SK-N-SH treated with all-trans-retinoic acid at 6 μM for 48 hours (cell line): ENCODE results near the gene STARD10.
"Not testable (repeated sequence)": the region's sequence is repeated elsewhere in the genome, so short reads cannot be mapped to it uniquely, and the experiment has no call there.

Experiments
- BACH2 ChIP-seq: fragments of 250-450 bp; sonication (Bioruptor Pico); IDR thresholded peaks from 2 replicates; pipeline ENCODE4 v1.9.0; 2021; ENCODE audit warnings: mild to moderate bottlenecking, borderline replicate concordance
- RARB ChIP-seq: fragments of 250-450 bp; sonication (Bioruptor Pico); IDR thresholded peaks from 2 replicates; pipeline ENCODE4 v1.8.0; 2021; ENCODE audit warnings: mild to moderate bottlenecking, moderate library complexity
- SNAI2 ChIP-seq: fragments of 250-450 bp; sonication (Bioruptor Pico); IDR thresholded peaks from 2 replicates; pipeline ENCODE4 v1.5.0; 2020; ENCODE audit warnings: mild to moderate bottlenecking, moderate library complexity
- TOX ChIP-seq: fragments of 250-450 bp; sonication (Bioruptor Pico); IDR thresholded peaks from 2 replicates; pipeline ENCODE4 v1.8.0; 2021; ENCODE audit warnings: mild to moderate bottlenecking, moderate library complexity, borderline replicate concordance
- ZNF8 ChIP-seq: fragments of 450-650 bp; formaldehyde crosslinking; IDR thresholded peaks from 2 replicates; pipeline ENCODE4 v1.5.0; 2020; ENCODE audit warnings: mild to moderate bottlenecking, moderate library complexity
- TF ChIP-seq, protein P1 (sequence below): fragments of 250-450 bp; sonication (Bioruptor Pico); IDR thresholded peaks from 2 replicates; pipeline ENCODE4 v1.5.1; 2020; ENCODE audit warnings: low read depth, mild to moderate bottlenecking, moderate library complexity
- TF ChIP-seq, protein P2 (sequence below): fragments of 250-450 bp; sonication (Bioruptor Pico); IDR thresholded peaks from 2 replicates; pipeline ENCODE4 v1.5.0; 2020; ENCODE audit warnings: mild to moderate bottlenecking, moderate library complexity
- TF ChIP-seq, protein P3 (sequence below): fragments of 250-450 bp; sonication (Bioruptor Pico); IDR thresholded peaks from 2 replicates; pipeline ENCODE4 v1.5.1; 2021; ENCODE audit warnings: mild to moderate bottlenecking, moderate library complexity

DNA sequence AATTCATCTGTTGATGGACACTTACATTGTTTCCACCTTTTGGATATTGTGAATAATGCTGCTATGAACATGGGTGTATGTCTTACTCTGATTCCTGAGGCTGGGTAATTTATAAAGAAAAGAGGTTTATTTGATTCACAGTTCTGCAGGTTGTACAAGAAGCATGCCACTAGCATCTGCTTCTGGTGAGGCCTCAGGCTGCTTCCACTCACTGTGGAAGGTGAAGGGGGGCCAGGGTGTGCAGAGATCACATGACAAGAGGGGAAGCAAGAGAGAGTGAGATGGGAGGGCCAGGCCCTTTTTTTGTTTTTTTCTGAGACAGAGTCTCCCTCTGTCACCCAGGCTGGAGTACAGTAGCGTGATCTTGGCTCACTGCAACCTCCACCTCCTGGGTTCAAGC is 12.5 kb upstream of the STARD10 start:
- TF ChIP-seq, protein P1, sequence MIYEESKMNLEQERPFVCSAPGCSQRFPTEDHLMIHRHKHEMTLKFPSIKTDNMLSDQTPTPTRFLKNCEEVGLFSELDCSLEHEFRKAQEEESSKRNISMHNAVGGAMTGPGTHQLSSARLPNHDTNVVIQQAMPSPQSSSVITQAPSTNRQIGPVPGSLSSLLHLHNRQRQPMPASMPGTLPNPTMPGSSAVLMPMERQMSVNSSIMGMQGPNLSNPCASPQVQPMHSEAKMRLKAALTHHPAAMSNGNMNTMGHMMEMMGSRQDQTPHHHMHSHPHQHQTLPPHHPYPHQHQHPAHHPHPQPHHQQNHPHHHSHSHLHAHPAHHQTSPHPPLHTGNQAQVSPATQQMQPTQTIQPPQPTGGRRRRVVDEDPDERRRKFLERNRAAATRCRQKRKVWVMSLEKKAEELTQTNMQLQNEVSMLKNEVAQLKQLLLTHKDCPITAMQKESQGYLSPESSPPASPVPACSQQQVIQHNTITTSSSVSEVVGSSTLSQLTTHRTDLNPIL (CRISPR knock-in tag): not testable (repeated sequence)
- TF ChIP-seq TOX, RARB, BACH2, ZNF8, SNAI2 (CRISPR knock-in tag): not testable (repeated sequence)
- TF ChIP-seq, protein P2, sequence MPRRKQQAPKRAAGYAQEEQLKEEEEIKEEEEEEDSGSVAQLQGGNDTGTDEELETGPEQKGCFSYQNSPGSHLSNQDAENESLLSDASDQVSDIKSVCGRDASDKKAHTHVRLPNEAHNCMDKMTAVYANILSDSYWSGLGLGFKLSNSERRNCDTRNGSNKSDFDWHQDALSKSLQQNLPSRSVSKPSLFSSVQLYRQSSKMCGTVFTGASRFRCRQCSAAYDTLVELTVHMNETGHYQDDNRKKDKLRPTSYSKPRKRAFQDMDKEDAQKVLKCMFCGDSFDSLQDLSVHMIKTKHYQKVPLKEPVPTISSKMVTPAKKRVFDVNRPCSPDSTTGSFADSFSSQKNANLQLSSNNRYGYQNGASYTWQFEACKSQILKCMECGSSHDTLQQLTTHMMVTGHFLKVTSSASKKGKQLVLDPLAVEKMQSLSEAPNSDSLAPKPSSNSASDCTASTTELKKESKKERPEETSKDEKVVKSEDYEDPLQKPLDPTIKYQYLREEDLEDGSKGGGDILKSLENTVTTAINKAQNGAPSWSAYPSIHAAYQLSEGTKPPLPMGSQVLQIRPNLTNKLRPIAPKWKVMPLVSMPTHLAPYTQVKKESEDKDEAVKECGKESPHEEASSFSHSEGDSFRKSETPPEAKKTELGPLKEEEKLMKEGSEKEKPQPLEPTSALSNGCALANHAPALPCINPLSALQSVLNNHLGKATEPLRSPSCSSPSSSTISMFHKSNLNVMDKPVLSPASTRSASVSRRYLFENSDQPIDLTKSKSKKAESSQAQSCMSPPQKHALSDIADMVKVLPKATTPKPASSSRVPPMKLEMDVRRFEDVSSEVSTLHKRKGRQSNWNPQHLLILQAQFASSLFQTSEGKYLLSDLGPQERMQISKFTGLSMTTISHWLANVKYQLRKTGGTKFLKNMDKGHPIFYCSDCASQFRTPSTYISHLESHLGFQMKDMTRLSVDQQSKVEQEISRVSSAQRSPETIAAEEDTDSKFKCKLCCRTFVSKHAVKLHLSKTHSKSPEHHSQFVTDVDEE: not testable (repeated sequence)
- TF ChIP-seq, protein P3, sequence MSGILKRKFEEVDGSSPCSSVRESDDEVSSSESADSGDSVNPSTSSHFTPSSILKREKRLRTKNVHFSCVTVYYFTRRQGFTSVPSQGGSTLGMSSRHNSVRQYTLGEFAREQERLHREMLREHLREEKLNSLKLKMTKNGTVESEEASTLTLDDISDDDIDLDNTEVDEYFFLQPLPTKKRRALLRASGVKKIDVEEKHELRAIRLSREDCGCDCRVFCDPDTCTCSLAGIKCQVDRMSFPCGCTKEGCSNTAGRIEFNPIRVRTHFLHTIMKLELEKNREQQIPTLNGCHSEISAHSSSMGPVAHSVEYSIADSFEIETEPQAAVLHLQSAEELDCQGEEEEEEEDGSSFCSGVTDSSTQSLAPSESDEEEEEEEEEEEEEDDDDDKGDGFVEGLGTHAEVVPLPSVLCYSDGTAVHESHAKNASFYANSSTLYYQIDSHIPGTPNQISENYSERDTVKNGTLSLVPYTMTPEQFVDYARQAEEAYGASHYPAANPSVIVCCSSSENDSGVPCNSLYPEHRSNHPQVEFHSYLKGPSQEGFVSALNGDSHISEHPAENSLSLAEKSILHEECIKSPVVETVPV (CRISPR knock-in tag): not testable (repeated sequence)
